NOMO-1 treated with DMSO at 0.1 percent for 48 hours (cell line): ENCODE data around the gene MAML2.
A peak's percentile ranks its signal among the peaks of the same experiment; 100 is the strongest.

Experiments
- DNase-seq: peaks from one replicate; lab custom pipeline; 2025; ENCODE audit not compliant: unreplicated experiment; lab: John Stamatoyannopoulos, UW

Gene MAML2

GRCh38 chr11:96242971-96243647, 99.9 kb downstream of the MAML2 start:
- peak; percentile 92 for DNase-seq

GRCh38 chr11:96242191-96242847, 100.7 kb downstream of the MAML2 start:
- peak; percentile 47 for DNase-seq

DNA sequence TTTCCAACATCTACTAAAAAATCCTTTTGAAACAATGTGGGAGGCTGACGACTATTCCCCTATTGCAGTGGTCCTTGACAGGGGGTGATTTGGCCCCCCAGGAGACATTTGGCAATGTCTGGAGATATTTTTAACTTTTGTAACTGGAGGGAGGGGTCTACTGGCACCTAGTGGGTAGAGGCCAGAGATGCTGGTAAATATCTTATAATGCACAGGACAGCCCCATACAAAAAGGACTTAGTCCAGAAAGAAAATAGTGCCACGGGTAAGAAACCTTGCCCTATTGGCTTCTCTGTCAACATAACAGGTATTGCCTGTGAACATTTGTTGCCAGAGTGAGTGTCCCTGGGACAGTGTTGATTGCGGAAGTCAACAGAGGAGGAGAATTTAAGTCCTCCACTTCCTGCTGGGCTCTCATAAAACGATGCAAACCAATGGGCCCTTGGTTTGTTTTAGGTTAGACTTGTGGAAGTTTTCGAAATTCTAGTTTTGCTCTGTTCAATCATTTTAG, 101.6 kb downstream of the MAML2 start:
- DNase-seq: peak; percentile 55

- DNase-seq: no peak
These were observed 104.3 kb downstream of the MAML2 start for GRCh38 chr11:96238563-96239135.

DNA sequence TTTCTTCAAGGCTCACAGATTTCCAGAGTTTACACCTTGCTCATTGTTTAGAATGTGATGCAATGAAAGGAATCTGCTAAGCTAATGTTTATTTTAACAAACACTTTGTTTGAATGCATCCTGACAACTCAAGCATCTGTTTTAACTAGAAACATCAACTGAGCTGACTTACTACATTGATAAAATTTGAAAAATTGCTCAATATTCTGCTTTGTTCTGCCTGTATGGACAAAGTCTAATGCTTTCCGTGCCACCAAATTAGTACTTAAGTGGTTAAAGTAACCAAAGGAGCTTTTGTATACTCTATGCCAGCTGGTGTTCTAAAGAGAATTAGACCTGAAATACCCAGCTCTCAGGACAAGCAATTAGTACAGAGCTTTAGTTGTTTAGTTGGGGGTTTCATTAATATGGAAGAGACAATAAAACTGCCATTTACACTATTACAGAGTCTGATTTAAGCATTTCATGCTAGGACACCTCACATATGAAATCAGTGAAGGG, 105.2 kb downstream of the MAML2 start:
- no peak for DNase-seq

DNA sequence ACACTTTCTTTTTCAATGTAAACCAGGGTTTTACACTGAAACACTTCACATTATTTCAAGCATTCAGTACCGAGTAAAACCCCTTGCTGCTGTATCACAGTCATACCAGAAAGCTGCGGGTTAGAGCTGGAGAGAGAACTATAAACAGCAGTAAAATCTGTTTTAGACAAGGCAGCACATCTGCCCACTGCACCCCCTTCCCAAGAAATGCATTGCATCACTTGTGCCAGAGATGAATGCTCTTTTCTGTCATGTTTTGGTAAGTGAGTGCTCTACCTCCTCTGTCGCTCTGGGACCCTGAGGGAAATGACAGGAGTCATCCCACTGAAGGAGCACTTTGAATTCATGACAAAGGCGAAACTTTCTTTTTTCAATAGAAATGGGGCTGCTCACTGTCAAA, 107.2 kb downstream of the MAML2 start:
- DNase-seq: no peak

DNA sequence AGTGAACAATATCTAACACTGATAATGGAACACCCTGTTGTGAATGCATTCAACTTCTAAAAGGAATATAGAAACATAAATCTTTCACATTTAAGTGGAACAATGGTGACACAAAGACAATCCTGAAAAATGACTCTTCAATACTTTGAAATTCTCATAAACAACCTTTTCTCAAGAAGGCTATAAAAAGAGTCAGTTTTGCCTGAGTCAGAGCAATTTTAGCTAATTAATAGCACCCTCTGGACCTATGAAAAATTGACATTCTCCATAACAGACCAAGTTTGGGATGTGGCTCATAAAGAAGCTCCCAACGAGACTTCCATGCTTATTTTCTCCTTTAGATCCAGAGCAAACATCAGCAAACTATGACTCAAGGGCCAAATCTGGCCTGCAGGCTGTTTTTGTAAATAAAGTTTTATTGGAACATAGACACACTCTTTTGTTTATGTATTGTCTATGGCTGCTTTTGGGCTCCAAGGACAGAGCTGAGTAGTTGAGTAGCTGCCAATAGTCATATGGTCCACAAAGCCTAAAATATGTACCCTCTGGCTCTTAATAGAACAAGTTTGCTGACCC, 108.0 kb downstream of the MAML2 start:
- no peak for DNase-seq

DNA sequence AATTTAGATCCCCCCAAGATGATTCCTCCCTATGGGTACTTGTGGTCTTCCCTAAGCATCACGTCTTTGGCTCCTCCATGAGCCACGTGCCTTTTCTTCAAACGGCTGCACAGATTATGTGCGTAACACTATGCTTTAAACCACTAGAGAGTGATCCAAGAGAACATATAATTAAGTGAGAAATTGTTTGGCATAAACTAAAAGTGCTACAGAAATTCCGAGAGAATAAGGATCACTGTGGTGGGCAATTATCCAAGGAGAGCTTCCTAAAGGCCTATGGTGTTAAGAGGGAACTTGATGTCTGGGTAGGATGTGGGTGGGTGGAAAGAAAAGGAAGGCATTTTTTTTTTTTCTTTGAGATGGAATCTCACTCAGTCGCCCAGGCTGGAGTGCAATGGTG, 110.9 kb downstream of the MAML2 start:
- DNase-seq: no peak

GRCh38 chr11:96230686-96231085, 112.3 kb downstream of the MAML2 start:
- peak; percentile 94 for DNase-seq

DNA sequence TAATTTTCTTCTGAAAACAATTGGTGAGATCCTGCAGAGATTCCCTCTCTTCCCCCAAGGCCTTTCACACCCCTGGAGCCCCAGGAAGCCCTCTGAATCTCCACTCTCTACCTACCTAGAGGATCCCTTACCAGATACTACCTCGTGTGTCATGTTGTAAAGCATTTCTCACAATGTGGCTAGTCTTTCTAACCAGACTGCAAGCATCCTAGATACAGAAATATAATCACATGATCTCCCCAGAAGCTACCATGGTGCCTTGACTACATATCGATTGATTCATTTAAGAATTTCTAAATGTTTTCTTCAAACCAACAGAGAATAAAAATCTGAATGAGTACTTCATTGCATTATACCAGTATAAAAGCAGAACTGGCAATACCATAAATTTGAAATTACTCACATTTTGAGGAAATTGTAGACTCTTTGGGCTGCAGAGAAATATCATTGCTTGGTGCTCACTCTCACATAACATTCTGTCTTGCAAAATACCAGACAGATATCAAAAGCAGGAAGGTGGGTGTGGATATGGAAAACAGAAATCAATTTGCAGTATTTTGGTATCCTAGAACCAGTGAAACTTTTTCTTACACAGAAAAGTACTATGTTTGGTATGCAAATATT, 113.5 kb downstream of the MAML2 start:
- peak; percentile 68 for DNase-seq

DNA sequence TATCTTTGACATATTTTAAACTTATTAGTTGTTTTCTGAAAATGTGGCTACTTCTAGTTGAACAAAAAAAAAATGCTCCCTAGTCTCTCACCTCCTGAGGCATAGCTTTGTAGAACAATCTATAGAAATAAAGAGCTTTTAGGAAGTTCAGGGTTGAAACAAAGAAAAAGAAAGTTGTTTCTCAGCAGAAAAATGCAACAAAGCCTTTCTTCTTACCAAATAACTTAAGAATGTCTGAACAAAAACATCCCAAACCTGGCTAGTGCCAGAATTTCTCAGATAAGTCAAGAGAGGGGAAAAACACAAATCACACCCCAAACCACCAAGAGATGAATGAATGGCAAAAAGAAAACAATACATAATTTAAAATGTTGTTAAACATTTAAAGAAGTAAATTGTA, 114.1 kb downstream of the MAML2 start:
- DNase-seq: no peak

DNA sequence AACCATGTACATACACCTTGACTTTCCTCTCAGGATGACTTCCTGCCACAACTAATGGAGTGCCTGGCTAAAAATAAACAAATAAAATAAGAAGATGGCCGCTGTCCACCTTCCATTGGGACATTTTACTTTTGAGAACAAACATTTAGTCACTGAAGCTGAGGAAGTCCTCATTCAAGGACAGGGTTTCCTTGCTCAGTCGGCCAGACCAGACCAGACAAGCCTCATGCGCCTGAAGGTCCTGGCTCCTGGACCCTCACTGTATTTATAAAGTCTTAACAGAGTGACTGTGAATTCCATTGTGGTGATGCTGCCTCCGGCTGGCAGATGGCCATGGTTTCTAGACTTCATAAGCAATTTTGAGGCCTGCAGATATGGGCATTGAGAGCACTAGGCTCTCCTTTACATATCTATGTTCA, 114.5 kb downstream of the MAML2 start:
- DNase-seq: no peak

- DNase-seq: no peak
These were observed 115.8 kb downstream of the MAML2 start for GRCh38 chr11:96227244-96227643.

DNA sequence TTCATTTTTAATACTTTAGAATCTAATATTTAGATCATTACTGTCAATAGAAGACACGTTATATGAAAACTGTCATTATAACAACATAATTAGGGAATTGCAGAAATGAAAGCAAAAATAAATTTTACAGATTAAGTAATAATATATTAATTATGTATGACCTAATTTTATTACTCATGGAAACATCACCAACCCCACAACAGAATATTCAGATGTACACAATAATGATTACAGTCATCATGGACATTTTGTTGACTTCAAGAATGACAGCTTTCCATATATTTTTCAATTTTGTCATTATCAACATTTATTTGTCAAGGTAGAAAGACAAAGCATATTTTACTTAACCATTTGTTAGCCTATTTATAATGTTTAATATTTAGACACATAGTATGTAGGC, 119.9 kb downstream of the MAML2 start:
- DNase-seq: no peak

- no peak for DNase-seq
These were observed 120.9 kb downstream of the MAML2 start for GRCh38 chr11:96222102-96222501.

- no peak for DNase-seq
These were observed 121.5 kb downstream of the MAML2 start for GRCh38 chr11:96221244-96222070.

GRCh38 chr11:96219981-96220623, 122.9 kb downstream of the MAML2 start:
- DNase-seq: peak; percentile 71

GRCh38 chr11:96218901-96219300, 124.1 kb downstream of the MAML2 start:
- no peak for DNase-seq

- no peak for DNase-seq
These were observed 125.0 kb downstream of the MAML2 start for GRCh38 chr11:96218006-96218405.

- no peak for DNase-seq
These were observed 125.8 kb downstream of the MAML2 start for GRCh38 chr11:96217206-96217605.
